UCSD-AML1 (cell line): Measurements from ENCODE around the gene SBK3.
A peak's percentile ranks its signal among the peaks of the same experiment; 100 is the strongest.
"Not testable (repeated sequence)": the region's sequence is repeated elsewhere in the genome, so short reads cannot be mapped to it uniquely, and the experiment has no call there.

ENCODE experiments used
- DNase-seq: peaks from one replicate; lab custom pipeline; 2025; ENCODE audit not compliant: unreplicated experiment; lab: John Stamatoyannopoulos, UW

Gene SBK3

DNA sequence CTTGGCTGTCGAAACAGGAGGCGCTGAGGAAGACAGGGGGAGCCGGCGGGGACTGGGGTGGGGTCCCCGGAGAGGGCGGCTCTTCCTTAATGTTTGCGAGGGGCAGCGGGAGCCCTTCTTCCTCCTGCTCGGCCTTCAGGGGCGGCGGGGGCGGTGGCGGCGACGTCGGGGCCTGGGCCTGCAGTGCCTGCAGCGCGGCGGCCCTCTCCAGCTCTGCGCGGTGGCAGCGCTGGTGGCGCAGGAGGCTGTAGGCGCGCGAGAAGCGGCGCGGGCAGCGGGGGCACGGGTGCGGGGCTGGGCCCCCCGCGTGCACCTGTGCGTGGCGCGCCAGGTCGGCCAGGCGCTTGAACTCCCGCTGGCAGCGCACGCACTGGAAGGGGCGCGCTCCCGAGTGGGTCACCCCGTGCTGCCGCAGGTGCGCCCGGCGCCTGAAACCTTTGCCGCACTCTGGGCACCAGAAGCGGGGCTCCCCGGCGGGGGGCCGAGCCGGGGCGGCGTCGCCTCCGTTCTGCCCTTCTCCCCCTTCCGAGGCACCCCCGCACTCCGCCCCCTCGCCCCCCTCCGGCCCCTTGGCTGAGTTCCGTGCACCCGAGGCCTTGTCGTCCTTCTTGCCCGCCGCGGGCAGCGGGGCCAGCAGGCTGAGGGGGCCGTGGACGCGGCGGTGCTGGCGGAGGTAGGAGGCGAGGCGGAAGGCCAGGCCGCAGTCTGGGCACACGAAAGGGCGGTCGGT lies 32.9 kb upstream of the SBK3 start:
- DNase-seq = no peak

- DNase-seq = no peak
These were observed 31.4 kb upstream of the SBK3 start for GRCh38 chr19:55576746-55577145.

DNA sequence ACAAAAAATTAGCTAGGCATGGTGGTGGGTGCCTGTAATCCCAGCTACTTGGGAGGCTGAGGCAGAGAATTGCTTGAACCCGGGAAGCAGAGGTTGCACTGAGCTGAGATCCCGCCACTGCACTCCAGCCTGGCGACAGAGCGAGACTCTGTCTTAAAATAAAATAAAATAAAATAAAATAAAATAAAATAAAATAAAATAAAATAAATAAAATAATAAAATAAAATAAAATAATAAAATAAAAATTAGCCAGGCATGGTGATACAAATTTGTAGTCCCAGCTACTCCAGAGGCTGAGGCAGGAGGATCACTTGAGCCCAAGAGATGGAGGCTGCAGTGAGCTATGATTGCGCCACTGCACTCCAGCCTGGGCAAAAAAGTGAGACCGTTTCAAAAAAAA lies 28.6 kb upstream of the SBK3 start:
- not testable (repeated sequence) for DNase-seq

GRCh38 chr19:55569477-55569876 lies 24.1 kb upstream of the SBK3 start:
- not testable (repeated sequence) for DNase-seq

DNA sequence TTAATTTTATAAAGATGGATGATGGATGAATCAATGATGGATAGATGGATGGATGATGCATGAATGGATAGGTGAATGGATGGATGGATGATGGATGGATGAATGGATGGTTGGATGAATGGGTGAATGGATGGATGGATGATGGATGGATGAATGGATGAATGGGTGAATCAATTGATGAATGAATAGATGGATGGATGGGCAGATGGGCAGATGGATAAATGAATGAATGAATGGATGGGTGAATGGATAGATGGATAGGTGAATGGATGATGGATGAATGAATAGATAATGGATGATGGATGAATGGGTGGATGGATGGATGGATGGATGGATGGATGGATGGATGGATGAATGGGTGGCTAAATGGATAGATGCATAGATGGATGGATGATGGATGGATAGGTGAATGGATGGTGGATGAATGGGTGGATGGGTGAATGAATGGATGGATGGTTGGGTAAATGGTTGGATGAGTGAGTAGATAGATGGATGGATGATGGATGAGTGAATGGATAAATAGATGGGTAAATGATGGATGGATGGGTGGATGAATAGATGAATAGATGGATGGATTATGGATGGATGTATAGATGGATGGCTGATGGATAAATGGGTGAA lies 22.5 kb upstream of the SBK3 start:
- DNase-seq = no peak

DNA sequence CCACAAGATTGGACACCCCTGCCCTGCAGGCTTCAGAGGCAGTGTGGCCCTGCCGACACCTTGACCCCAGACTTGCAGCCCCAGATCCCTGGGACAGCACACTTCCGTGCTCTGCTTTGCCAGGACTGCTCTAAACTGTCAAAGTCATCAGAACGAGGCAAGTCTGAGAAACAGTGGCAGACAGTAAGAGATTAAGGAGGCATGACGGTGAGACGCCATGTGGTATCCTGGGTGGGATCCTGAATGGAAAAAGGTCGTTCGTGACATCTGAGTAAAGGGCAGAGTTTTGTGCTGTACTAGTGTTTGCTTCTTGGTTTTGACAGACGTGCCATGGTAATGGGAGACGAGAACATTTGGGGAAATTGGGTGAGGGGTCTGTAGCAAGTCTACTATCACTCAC lies 21.5 kb upstream of the SBK3 start:
- no peak for DNase-seq

DNA sequence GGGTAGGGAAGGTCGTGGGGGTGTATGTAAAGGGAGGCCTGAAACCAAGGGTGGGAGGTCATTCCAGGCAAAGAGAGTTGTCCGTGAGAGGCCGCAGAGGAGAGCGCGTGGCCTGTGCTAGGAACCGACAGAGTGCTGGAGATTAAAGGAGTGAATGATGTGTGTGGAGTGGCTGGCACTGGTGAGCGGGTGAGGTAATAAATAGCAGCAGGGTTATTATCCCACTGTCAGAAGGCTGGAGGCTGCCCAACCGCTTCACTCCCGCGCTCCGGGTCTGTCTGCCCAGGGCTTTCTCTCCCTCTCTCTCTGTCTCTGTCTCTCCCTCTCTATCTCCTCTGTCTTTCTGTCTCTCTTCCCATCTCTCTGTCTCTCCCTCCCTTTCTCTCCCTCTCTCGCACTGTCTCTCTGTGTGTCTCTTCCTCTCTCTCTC lies 17.9 kb upstream of the SBK3 start:
- DNase-seq = no peak

DNA sequence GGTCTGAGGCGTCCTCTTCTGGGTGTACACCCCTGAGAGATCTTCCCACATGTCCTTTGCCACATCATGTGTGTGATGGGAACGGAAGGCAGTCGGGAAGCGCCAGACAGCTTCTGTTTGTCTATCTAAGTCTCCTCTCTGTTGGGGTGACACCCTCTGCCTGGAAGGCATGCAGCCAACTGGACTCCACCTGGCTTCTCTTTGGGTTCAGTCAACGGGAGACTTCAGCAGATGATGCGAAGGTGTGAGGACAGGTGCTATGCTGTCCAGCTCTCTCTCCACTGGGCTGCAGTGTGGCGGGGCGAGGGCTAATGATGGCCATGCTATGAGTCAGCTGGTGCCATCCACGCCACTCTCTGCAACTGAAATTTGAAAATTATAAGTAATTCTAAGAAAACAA lies 14.3 kb upstream of the SBK3 start:
- no peak for DNase-seq

GRCh38 chr19:55554741-55555152 lies 9.4 kb upstream of the SBK3 start:
- no peak for DNase-seq

GRCh38 chr19:55554302-55554701 lies 9.0 kb upstream of the SBK3 start:
- no peak for DNase-seq

- no peak for DNase-seq
These were observed 8.2 kb upstream of the SBK3 start for GRCh38 chr19:55553217-55554182.

- no peak for DNase-seq
These were observed 7.3 kb upstream of the SBK3 start for GRCh38 chr19:55552620-55553019.

- DNase-seq = no peak
These were observed 6.9 kb upstream of the SBK3 start for GRCh38 chr19:55552206-55552605.

DNA sequence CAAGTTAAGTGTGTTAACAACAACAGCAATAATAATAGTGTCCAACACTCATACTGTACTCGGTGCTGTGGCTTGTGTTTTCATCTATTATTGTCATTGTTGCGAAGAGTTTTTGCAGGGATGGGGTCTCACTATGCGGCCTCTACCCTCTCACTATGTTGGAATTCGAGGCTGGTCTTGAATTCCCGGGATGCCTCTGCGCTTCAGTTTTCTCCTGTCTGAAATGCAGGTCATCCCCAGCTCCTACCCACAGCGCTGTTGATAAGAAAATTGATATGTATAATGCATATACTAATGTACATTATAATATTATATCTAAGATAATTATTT lies 4.9 kb upstream of the SBK3 start:
- DNase-seq = no peak

GRCh38 chr19:55549500-55550320 lies 4.4 kb upstream of the SBK3 start:
- no peak for DNase-seq

DNA sequence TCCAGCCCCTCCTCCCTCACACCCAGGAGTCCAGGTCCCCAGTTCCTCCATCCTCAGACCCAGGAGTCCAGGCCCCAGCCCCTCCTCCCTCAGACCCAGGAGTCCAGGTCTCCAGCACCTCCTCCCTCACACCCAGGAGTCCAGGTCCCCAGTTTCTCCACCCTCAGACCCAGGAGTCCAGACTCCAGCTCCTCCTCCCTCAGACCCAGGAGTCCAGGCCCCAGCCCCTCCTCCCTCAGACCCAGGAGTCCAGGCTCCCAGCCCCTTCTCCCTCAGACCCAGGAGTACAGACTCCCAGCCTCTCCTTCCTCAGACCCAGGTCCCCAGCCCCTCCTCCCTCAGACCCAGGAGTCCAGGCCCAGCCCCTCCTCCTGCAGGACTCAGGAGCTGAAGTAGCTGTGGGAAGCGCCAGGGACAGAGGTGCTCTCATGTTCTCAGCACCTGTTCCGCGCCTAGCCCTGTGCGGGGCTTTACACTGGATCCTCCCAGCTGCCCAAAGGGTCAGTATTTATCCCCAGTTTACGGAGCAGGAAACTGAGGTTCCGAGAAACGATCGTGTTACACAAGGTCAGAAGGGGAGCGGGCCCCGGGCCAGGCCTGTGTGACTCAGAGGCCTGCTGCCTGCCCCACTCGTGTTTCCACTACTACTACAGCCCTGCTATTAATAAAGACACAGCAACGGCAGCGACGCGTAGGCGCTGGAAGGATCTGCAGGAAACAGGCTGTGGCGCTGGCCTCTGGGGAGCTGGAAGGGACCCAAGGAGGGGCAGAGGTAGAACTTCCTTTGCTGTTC lies 1.7 kb upstream of the SBK3 start:
- peak; percentile 89 for DNase-seq

DNA sequence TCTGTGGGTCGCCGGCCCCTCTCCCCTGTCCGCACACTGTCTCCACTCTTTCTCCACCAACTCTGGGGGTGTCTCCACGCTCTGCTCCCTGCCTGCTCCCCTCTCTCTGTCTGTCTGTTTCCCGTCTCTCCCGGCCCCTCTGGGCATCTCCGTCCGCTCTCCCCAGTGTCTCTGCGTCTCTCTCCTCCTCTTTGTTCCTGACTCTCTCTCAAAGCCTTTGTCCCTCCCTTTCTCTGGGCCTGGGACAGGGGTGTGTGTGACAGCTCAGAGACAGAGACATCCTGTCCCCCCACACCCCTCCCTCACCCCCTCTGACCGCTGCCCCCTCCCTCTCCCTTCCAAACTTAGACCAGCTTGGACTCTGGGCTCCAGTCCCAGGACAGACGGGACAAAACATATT lies 668 bp upstream of the SBK3 start:
- no peak for DNase-seq

DNA sequence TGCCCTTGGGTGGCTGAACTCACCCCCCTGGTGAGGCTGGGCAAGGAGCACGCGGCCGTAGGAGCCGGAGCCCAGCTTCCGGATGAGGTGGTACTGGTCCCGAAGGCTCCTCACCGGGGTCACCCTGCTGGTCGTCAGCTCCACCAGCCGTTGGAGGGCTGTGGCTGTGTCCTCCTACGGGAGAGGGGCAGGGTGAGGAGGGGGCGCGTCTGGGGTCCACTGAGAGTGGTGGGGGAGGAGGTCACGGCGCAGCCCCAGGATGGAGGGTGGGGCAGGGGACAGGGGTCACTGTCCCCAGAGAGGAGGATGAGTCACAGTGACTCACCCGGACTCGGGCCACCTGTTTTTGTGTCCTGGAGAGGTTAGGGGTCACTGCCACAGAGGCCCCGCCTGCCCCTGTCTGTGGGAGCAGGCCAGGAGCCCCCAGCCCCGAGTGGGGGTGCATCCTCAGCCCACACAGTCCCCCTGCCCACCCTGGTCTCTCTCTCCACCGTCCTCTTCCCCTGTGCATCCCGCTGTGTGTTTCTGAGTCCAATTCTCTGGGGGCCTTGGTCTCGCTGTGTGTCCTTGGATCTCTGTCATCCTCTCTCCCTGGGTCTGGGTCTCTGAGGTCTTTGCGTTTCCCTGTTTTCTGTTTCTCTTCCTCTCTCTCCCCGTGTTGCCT lies 435 bp downstream of the SBK3 start:
- DNase-seq = no peak

- no peak for DNase-seq
These were observed 1.3 kb downstream of the SBK3 start for GRCh38 chr19:55544014-55544413.

DNA sequence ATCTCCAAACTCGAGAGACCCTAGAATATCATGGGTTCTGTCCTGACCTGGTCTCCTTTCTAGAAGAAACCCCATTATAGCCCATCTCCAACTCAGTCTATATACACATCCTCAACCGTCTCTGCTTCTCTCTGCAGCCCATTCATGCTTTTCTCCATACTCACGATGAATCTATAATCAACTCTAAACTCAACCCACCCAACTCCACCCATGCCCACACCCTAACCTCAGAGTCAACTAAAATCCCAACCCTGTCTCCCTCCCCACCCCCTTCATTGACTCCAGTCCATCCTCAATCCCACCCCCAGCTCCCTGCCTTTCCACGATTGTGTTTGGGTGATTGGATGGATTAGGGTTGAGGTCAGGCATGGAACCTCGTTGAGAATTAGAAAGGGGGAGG lies 1.8 kb downstream of the SBK3 start:
- DNase-seq = no peak
